Fibroblast of lung (primary cell): Measurements from ENCODE around the gene NOVA2. TPM values are rescaled to one million over a fixed set of nuclear protein-coding genes. Genes with fewer than 3 reads are reported as not detected.

Experiments
- DNase-seq, 2 donors: peaks; one replicate each; pipeline versions ENCODE4 v3.0.0 to v3.0.0-alpha.2; 2010; ENCODE audit warnings: low read depth in 2 of 2
- H2AFZ ChIP-seq: 2 replicates; pipeline ENCODE4 v1.5.1; 2012; ENCODE audit warnings: low read length, control low read depth, inconsistent platforms
- H3K27ac ChIP-seq: 2 replicates; pipeline ENCODE4 v1.5.1; 2011; ENCODE audit warnings: low read length, control low read depth; ENCODE audit not compliant: insufficient read depth
- H3K27me3 ChIP-seq: 2 replicates; pipeline ENCODE4 v1.5.1; 2011; ENCODE audit warnings: mild to moderate bottlenecking, low read length; ENCODE audit not compliant: control insufficient read depth, insufficient read depth
- H3K36me3 ChIP-seq: 2 replicates; pipeline ENCODE4 v1.5.1; 2011; ENCODE audit warnings: low read length; ENCODE audit not compliant: control insufficient read depth, insufficient read depth
- H3K4me1 ChIP-seq: 2 replicates; pipeline ENCODE4 v1.5.1; 2011; ENCODE audit warnings: low read length; ENCODE audit not compliant: control insufficient read depth, insufficient read depth; ENCODE audit errors: extremely low read depth
- H3K4me2 ChIP-seq: 2 replicates; pipeline ENCODE4 v1.5.1; 2011; ENCODE audit warnings: low read length, control low read depth; ENCODE audit not compliant: insufficient read depth; ENCODE audit errors: extremely low read depth
- H3K4me3 ChIP-seq, 4 experiments: fragments of 200-600 bp in 1 of 4; sonication (generic) in 1 of 4; replicated peaks in 1 of 4; 2 replicates each; pipeline ENCODE4 v1.5.1; 2011 to 2016; ENCODE audit warnings: low read length in 4 of 4, low read depth in 3 of 4, mild to moderate bottlenecking in 3 of 4, control low read depth in 2 of 4, inconsistent platforms in 1 of 4, mixed read lengths in 1 of 4; ENCODE audit not compliant: insufficient read depth in 1 of 4; ENCODE audit errors: control extremely low read depth in 1 of 4
- H3K79me2 ChIP-seq: 2 replicates; pipeline ENCODE4 v1.5.1; 2012; ENCODE audit warnings: mild to moderate bottlenecking, low read length, inconsistent platforms; ENCODE audit not compliant: control insufficient read depth, insufficient read depth
- H3K9ac ChIP-seq: 2 replicates; pipeline ENCODE4 v1.5.1; 2011; ENCODE audit warnings: mild to moderate bottlenecking, low read length, control low read depth; ENCODE audit not compliant: insufficient read depth
- H3K9me3 ChIP-seq: 2 replicates; pipeline ENCODE4 v1.5.1; 2012; ENCODE audit warnings: low read depth, low read length; ENCODE audit not compliant: control insufficient read depth, insufficient read depth
- H4K20me1 ChIP-seq: 2 replicates; pipeline ENCODE4 v1.5.1; 2011; ENCODE audit warnings: low read length; ENCODE audit not compliant: control insufficient read depth, insufficient read depth; ENCODE audit errors: extremely low read depth
- CTCF ChIP-seq, 2 donors: IDR thresholded peaks in 1 of 2; conservative IDR thresholded peaks in 1 of 2; 1 replicate in 1 of 2; 2 replicates in 1 of 2; pipeline ENCODE4 v1.5.1; 2011 to 2012; ENCODE audit warnings: low read length in 2 of 2, control low read depth in 1 of 2, inconsistent platforms in 1 of 2, low read depth in 1 of 2, mild to moderate bottlenecking in 1 of 2
- EZH2 ChIP-seq: IDR thresholded peaks from 2 replicates; pipeline ENCODE4 v1.5.1; 2012; ENCODE audit warnings: low read length, control low read depth, mild to moderate bottlenecking; ENCODE audit errors: missing control alignments
- polyA plus RNA-seq, 2 donors: library from polyadenylated mRNA; depleted of rRNA in 1 of 2; stranded (reverse) in 1 of 2; unstranded in 1 of 2; fragments of >200 nt; gene quantifications; 2 replicates each; pipeline ENCODE4 v1.2.1, GENCODE V29; 2011 to 2012; ENCODE audit warnings: missing spikeins in 1 of 2
- total RNA-seq: library from RNA; depleted of rRNA; stranded (reverse); fragments of >200 nt; gene quantifications from 2 replicates; pipeline ENCODE4 v1.2.1, GENCODE V29; 2014

Gene NOVA2
- total and polyA plus RNA-seq, 2 donors (not counting 1 experiment from before 2014, with no cell fraction given): 0.01 TPM; not detected in 1

- Histone ChIP-seq H3K27me3 (no peaks in the 10 kb centered on the region), H3K4me2 (no peak overlapping the region), H3K4me3 (no peak overlapping the region), H3K27ac (no peak overlapping the region), H3K9me3 (no peaks in the 10 kb centered on the region), H3K36me3 (no peaks in the 10 kb centered on the region), H4K20me1 (no peaks in the 10 kb centered on the region), H3K9ac (no peak overlapping the region), H3K79me2 (no peaks in the 10 kb centered on the region), H2AFZ (no peak overlapping the region), H3K4me1 (no peaks in the 10 kb centered on the region)
- DNase-seq: no peak
- TF ChIP-seq CTCF (conservative IDR thresholded peaks at IDR 0.05 in 1 of 2, IDR thresholded peaks at IDR 0.05 in 1 of 2; ENCODE audit: low read depth in 1 of 2, low read length in 2 of 2) (no peak), EZH2 (no peak)
These were observed 21.4 kb downstream of the NOVA2 start for GRCh38 chr19:45952341-45952685.

- Histone ChIP-seq H4K20me1 (no peaks in the 10 kb centered on the region), H3K9me3 (no peaks in the 10 kb centered on the region), H3K27ac (no peak overlapping the region), H3K4me1 (no peaks in the 10 kb centered on the region), H3K79me2 (no peaks in the 10 kb centered on the region), H3K27me3 (no peaks in the 10 kb centered on the region), H3K4me2 (no peak overlapping the region), H3K4me3 (no peak overlapping the region), H3K9ac (no peak overlapping the region), H2AFZ (no peak overlapping the region), H3K36me3 (no peaks in the 10 kb centered on the region)
- DNase-seq: peak in 1 of 2 donors; percentile 93
- TF ChIP-seq CTCF (conservative IDR thresholded peaks at IDR 0.05 in 1 of 2, IDR thresholded peaks at IDR 0.05 in 1 of 2; ENCODE audit: low read depth in 1 of 2, low read length in 2 of 2) (no peak), EZH2 (no peak)
These were observed 25.7 kb downstream of the NOVA2 start for GRCh38 chr19:45947926-45948325.

GRCh38 chr19:45940515-45940805 lies 33.2 kb downstream of the NOVA2 start:
- no peak for TF ChIP-seq CTCF (conservative IDR thresholded peaks at IDR 0.05 in 1 of 2, IDR thresholded peaks at IDR 0.05 in 1 of 2; ENCODE audit: low read depth in 1 of 2, low read length in 2 of 2)
- TF ChIP-seq EZH2: no peak
- Histone ChIP-seq H4K20me1 (no peaks in the 10 kb centered on the region), H3K36me3 (no peaks in the 10 kb centered on the region), H3K4me2 (no peak overlapping the region), H3K27me3 (peaks cover 4% of the 10 kb centered on the region), H3K27ac (no peak overlapping the region), H3K9ac (no peak overlapping the region), H2AFZ (no peak overlapping the region), H3K9me3 (no peaks in the 10 kb centered on the region), H3K79me2 (no peaks in the 10 kb centered on the region), H3K4me1 (no peaks in the 10 kb centered on the region), H3K4me3 (no peak overlapping the region)
- DNase-seq: no peak
